Neural progenitor cell (in vitro differentiated cells): ENCODE measurements around the gene STAMBP.

Experiments
- EZH2 ChIP-seq: fragments of 200-600 bp; sonication (generic); IDR thresholded peaks from 2 replicates; pipeline ENCODE4 v1.6.1; 2017; ENCODE audit warnings: antibody characterized with exemption, mild to moderate bottlenecking, moderate library complexity
- EZH2phosphoT487 ChIP-seq: fragments of 200-600 bp; sonication (generic); IDR thresholded peaks from 2 replicates; pipeline ENCODE4 v1.6.1; 2017; ENCODE audit warnings: antibody characterized with exemption
- TF ChIP-seq, protein P1 (sequence below): fragments of 200-600 bp; sonication (generic); IDR thresholded peaks from 2 replicates; pipeline ENCODE4 v1.5.1; 2017; ENCODE audit warnings: antibody characterized with exemption, mild to moderate bottlenecking

DNA sequence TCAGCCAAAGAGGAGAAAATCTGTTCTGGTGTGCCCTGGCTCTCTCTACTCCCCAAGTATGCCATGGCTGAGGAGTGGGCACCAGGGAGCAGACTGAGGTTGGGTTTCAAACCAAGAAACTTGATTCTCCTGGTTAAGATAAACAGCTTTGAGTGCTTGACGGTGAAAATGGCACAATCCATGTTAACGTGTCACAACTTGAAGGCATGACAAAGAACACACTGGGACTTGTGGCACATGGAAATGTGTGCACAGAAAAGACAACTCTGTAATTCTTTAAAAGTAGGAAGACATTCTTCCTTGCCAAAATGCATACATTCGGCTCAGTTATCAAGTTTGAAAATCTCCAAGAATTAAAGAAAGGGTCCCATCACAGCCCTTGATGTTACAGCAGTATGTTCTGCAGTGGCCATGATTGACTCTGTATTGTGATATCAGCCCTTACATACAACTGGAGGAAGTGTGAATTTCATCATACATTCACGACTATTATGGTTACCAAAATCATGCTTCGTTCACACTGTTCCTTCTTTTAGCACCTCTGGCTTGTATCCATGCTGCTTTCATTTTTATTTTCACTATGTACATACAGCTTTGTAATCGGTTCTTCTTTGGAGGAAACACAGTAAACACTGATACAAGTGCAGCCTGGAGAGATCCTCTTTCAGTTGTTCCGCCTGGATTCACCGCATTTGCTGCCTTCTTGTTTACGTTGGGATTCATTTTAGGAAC is 48.5 kb downstream of the STAMBP start:
- TF ChIP-seq EZH2phosphoT487 (no peak), EZH2 (no peak)
- TF ChIP-seq, protein P1, sequence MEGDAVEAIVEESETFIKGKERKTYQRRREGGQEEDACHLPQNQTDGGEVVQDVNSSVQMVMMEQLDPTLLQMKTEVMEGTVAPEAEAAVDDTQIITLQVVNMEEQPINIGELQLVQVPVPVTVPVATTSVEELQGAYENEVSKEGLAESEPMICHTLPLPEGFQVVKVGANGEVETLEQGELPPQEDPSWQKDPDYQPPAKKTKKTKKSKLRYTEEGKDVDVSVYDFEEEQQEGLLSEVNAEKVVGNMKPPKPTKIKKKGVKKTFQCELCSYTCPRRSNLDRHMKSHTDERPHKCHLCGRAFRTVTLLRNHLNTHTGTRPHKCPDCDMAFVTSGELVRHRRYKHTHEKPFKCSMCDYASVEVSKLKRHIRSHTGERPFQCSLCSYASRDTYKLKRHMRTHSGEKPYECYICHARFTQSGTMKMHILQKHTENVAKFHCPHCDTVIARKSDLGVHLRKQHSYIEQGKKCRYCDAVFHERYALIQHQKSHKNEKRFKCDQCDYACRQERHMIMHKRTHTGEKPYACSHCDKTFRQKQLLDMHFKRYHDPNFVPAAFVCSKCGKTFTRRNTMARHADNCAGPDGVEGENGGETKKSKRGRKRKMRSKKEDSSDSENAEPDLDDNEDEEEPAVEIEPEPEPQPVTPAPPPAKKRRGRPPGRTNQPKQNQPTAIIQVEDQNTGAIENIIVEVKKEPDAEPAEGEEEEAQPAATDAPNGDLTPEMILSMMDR, result no peak
